Loucy (cell line): ENCODE data around the gene AIF1.

Experiments used
- H2AFZ ChIP-seq: fragments of 200-600 bp; sonication (generic); 2 replicates; pipeline ENCODE4 v1.6.0; 2016; ENCODE audit warnings: antibody characterized with exemption, mild to moderate bottlenecking, low read length, moderate library complexity
- H3F3A ChIP-seq: fragments of 200-600 bp; 2 replicates; pipeline ENCODE4 v1.6.0; 2016; ENCODE audit warnings: antibody characterized with exemption, low read depth, mild to moderate bottlenecking
- H3K27me3 ChIP-seq: fragments of 200-600 bp; sonication (generic); 2 replicates; pipeline ENCODE4 v1.6.1; 2014; ENCODE audit warnings: low read length, mild to moderate bottlenecking; ENCODE audit not compliant: insufficient read depth, poor library complexity, severe bottlenecking
- H3K36me3 ChIP-seq: fragments of 200-600 bp; sonication (generic); 2 replicates; pipeline ENCODE4 v1.6.1; 2016; ENCODE audit warnings: low read length; ENCODE audit not compliant: insufficient read depth
- H3K4me1 ChIP-seq: fragments of 200-600 bp; sonication (generic); 2 replicates; pipeline ENCODE4 v1.5.1; 2014; ENCODE audit warnings: low read length, mild to moderate bottlenecking; ENCODE audit not compliant: insufficient read depth, poor library complexity, severe bottlenecking
- H3K4me2 ChIP-seq: fragments of 200-600 bp; sonication (generic); 2 replicates; pipeline ENCODE4 v1.6.0; 2014; ENCODE audit warnings: antibody characterized with exemption, low read length, low read depth, mild to moderate bottlenecking; ENCODE audit not compliant: poor library complexity, severe bottlenecking
- H3K4me3 ChIP-seq: fragments of 200-600 bp; sonication (generic); 2 replicates; pipeline ENCODE4 v1.5.1; 2014; ENCODE audit warnings: low read length, mild to moderate bottlenecking, mixed read lengths; ENCODE audit not compliant: poor library complexity, severe bottlenecking
- H3K79me2 ChIP-seq: fragments of 200-600 bp; sonication (generic); 2 replicates; pipeline ENCODE4 v1.6.1; 2014; ENCODE audit warnings: low read length; ENCODE audit not compliant: insufficient read depth
- H3K9ac ChIP-seq: fragments of 200-600 bp; sonication (generic); 2 replicates; pipeline ENCODE4 v1.6.0; 2014; ENCODE audit warnings: mild to moderate bottlenecking, low read depth, low read length, moderate library complexity; ENCODE audit not compliant: poor library complexity, severe bottlenecking
- H3K9me2 ChIP-seq: fragments of 200-600 bp; sonication (generic); replicated peaks from 2 replicates; pipeline ENCODE4 v1.6.1; 2016; ENCODE audit warnings: low read depth, low read length, mixed read lengths
- H3K9me3 ChIP-seq: fragments of 200-600 bp; sonication (generic); 2 replicates; pipeline ENCODE4 v1.6.1; 2014; ENCODE audit warnings: mild to moderate bottlenecking, antibody characterized with exemption, low read length, low read depth; ENCODE audit not compliant: insufficient read depth
- H4K20me1 ChIP-seq: fragments of 200-600 bp; sonication (generic); 2 replicates; pipeline ENCODE4 v1.6.0; 2014; ENCODE audit warnings: antibody characterized with exemption, low read length, mild to moderate bottlenecking; ENCODE audit not compliant: insufficient read depth, poor library complexity, severe bottlenecking
- CTCF ChIP-seq: fragments of 200-600 bp; sonication (generic); conservative IDR thresholded peaks from 2 replicates; pipeline ENCODE4 v1.5.1; 2014; ENCODE audit warnings: mild to moderate bottlenecking, antibody characterized with exemption, low read length
- EZH2phosphoT487 ChIP-seq: fragments of 200-600 bp; IDR thresholded peaks from 2 replicates; pipeline ENCODE4 v1.6.1; 2018; ENCODE audit warnings: antibody characterized with exemption, mild to moderate bottlenecking, moderate library complexity, borderline replicate concordance

AIF1 gene

GRCh38 chr6:31633447-31633846, 18.4 kb downstream of the AIF1 start:
- H3K4me3 ChIP-seq = no peak overlapping the region
- H3K36me3 ChIP-seq = peaks cover 95% of the 10 kb centered on the region
- peaks cover 71% of the 10 kb centered on the region for H4K20me1 ChIP-seq
- H3K79me2 ChIP-seq = peaks cover 60% of the 10 kb centered on the region
- H2AFZ ChIP-seq = no peak overlapping the region
- TF ChIP-seq EZH2phosphoT487 = no peak
- TF ChIP-seq CTCF = no peak
- peaks cover 13% of the 10 kb centered on the region; the same call in 1 of the 2 replicates for H3F3A ChIP-seq
- H3K27me3 ChIP-seq = no peaks in the 10 kb centered on the region
- H3K9me2 ChIP-seq = no peaks in the 10 kb centered on the region
- no peak overlapping the region for H3K9ac ChIP-seq
- H3K9me3 ChIP-seq = no peaks in the 10 kb centered on the region
- H3K4me2 ChIP-seq = no peak overlapping the region
- peaks cover 6% of the 10 kb centered on the region for H3K4me1 ChIP-seq

DNA sequence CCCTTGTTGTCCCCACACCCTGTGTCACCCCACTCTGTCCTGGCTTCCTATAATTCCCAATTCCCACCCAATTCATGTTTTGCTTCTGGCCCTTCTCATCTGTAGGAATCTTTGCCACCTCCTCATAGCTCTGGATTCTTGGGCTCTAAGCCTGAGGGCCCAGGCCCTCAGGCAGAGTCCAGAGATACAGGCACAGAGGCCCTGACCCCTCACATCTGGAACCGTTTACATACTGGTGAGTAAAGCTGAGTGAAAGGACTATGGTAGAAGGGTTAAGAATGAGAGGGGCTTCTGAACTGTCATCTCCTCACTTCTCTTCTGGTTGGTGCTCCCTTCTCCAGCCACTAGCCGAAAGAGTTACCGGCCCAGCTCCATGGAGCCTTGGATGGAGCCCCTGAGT, 19.1 kb downstream of the AIF1 start:
- TF ChIP-seq EZH2phosphoT487 (no peak), CTCF (no peak)
- Histone ChIP-seq H4K20me1 (peaks cover 66% of the 10 kb centered on the region), H3K9me2 (no peaks in the 10 kb centered on the region), H3K4me2 (no peak overlapping the region), H3F3A (peaks cover 13% of the 10 kb centered on the region; the same call in 1 of the 2 replicates), H3K9ac (no peak overlapping the region), H2AFZ (no peak overlapping the region), H3K9me3 (no peaks in the 10 kb centered on the region), H3K27me3 (no peaks in the 10 kb centered on the region), H3K4me3 (no peak overlapping the region), H3K36me3 (peaks cover 93% of the 10 kb centered on the region), H3K79me2 (peaks cover 53% of the 10 kb centered on the region), H3K4me1 (peaks cover 6% of the 10 kb centered on the region)

DNA sequence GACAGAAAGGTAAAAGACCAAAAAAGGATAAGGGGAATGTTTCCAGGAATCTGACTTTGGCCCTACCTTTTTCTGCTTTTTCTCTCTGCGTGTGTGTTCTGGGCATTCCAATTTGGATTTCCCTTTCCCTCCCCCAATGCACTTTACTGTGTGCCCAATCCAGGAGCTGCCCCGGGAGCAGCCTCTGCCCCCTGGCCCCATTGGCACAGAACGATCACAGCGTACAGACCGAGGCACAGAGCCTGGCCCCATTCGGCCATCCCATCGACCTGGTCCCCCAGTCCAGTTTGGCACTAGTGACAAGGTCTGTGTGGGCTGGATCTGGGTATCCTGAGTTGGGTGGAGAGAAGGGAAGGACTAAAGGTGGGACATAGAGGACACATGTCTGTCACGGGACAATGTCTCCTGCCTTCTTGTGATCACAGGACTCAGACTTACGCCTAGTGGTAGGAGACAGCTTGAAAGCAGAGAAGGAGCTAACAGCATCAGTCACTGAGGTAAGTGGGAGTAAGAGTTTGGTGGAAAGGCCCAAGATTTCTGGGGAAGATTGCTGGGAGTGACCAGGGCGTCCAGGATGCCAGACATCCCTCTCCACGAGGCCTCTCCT, 20.0 kb downstream of the AIF1 start:
- Histone ChIP-seq H3F3A (peaks cover 19% of the 10 kb centered on the region; the same call in 1 of the 2 replicates), H3K9ac (no peak overlapping the region), H2AFZ (no peak overlapping the region), H3K4me1 (peaks cover 6% of the 10 kb centered on the region), H3K4me2 (no peak overlapping the region), H3K27me3 (no peaks in the 10 kb centered on the region), H3K36me3 (peaks cover 95% of the 10 kb centered on the region), H3K9me2 (no peaks in the 10 kb centered on the region), H3K9me3 (no peaks in the 10 kb centered on the region), H3K4me3 (no peak overlapping the region), H3K79me2 (peaks cover 45% of the 10 kb centered on the region; the same call in 1 of the 2 replicates), H4K20me1 (peaks cover 58% of the 10 kb centered on the region)
- TF ChIP-seq CTCF (no peak), EZH2phosphoT487 (no peak)
